ENCODE measurements around the gene PDE4D. TPM values are rescaled to one million over a fixed set of nuclear protein-coding genes. Genes with fewer than 3 reads are reported as not detected.

PDE4D gene
- total and polyA plus RNA-seq, 2 of the 4 experiments (the other 2 are of a cell fraction): 1.4 to 7.9 TPM

- no TSS peak for BruUV-seq (replicated peaks)
- no peak overlapping the region for H3K4me3 ChIP-seq (ENCODE audit: insufficient read depth, low read depth, low read length)
- H2AFZ ChIP-seq (replicated peaks; ENCODE audit: low read length, poor library complexity): no peak overlapping the region
- H3K56ac ChIP-seq (ENCODE audit: extremely low read depth, insufficient read depth, low read length): no peak overlapping the region
- H3K36me3 ChIP-seq (ENCODE audit: control insufficient read depth, insufficient read depth, low read length): no peaks in the 10 kb centered on the region
- no peak overlapping the region for H2BK5ac ChIP-seq (ENCODE audit: low read depth, low read length, poor library complexity, severe bottlenecking)
- H4K20me1 ChIP-seq (ENCODE audit: insufficient read depth, low read length): no peaks in the 10 kb centered on the region
- DNase-seq: no peak
- H3K4me1 ChIP-seq (ENCODE audit: control insufficient read depth, insufficient read depth, low read length): no peaks in the 10 kb centered on the region
- H3K79me1 ChIP-seq (ENCODE audit: low read depth in 1 of 2, low read length in 2 of 2): no peaks in the 10 kb centered on the region
- dilution Hi-C loops (cut with HindIII; ENCODE audit: low sequenced_read_pairs, unreplicated experiment): no loop called here
- H2AK5ac ChIP-seq (ENCODE audit: low read depth, low read length): no peak overlapping the region
- H3K27me3 ChIP-seq (ENCODE audit: control insufficient read depth, insufficient read depth, low read length): peaks cover 21% of the 10 kb centered on the region
- TF ChIP-seq NFE2L2 (IDR thresholded peaks at IDR 0.05; ENCODE audit: low read depth, low read length) (no peak), BHLHE40 (IDR thresholded peaks at IDR 0.05; ENCODE audit: low read depth, low read length) (no peak), CEBPB (IDR thresholded peaks at IDR 0.05; ENCODE audit: low read depth, low read length) (no peak), USF2 (IDR thresholded peaks at IDR 0.05; ENCODE audit: low read depth, low read length) (no peak), MXI1 (IDR thresholded peaks at IDR 0.05; ENCODE audit: borderline replicate concordance, low read depth, low read length) (no peak), MAFK (IDR thresholded peaks at IDR 0.05; ENCODE audit: low read depth, low read length) (no peak), ELK1 (IDR thresholded peaks at IDR 0.05; ENCODE audit: borderline replicate concordance, low read depth, low read length) (no peak), POLR2A (IDR thresholded peaks at IDR 0.05; ENCODE audit: low read depth, low read length) (no peak), CHD1 (IDR thresholded peaks at IDR 0.05; ENCODE audit: low read depth, low read length) (no peak), MAZ (IDR thresholded peaks at IDR 0.05; ENCODE audit: borderline replicate concordance, low read depth, low read length) (no peak), RAD21 (IDR thresholded peaks at IDR 0.05; ENCODE audit: low read length) (no peak), FOS (IDR thresholded peaks at IDR 0.05; ENCODE audit: low read depth, low read length) (no peak), SMC3 (IDR thresholded peaks at IDR 0.05; ENCODE audit: low read depth, low read length) (no peak), RCOR1 (IDR thresholded peaks at IDR 0.05; ENCODE audit: insufficient replicate concordance, low read length) (no peak), CTCF (conservative IDR thresholded peaks at IDR 0.05; ENCODE audit: low read depth, low read length) (no peak), RFX5 (IDR thresholded peaks at IDR 0.05; ENCODE audit: low read depth, low read length) (no peak)
- H3K9me1 ChIP-seq (ENCODE audit: insufficient read depth, low read length): no peaks in the 10 kb centered on the region
- no peak overlapping the region for H2BK15ac ChIP-seq (ENCODE audit: low read depth, low read length)
- H3K14ac ChIP-seq (replicated peaks; ENCODE audit: low read depth, low read length): no peak overlapping the region
- no peak overlapping the region for H3K23ac ChIP-seq (ENCODE audit: low read depth, low read length)
- H4K91ac ChIP-seq (ENCODE audit: insufficient read depth, low read depth, low read length): no peak overlapping the region
- no peak overlapping the region for H2BK20ac ChIP-seq (ENCODE audit: low read depth, low read length)
- POLR2A ChIA-PET (ENCODE audit: unreplicated experiment): no interaction called here
- in situ Hi-C loops (cut with MboI; ENCODE audit: low sequenced_read_pairs): no loop called here
- H3K4ac ChIP-seq (ENCODE audit: low read depth, low read length): no peak overlapping the region
- CTCF ChIA-PET: no interaction called here
- no peak overlapping the region for H3K9ac ChIP-seq (ENCODE audit: low read depth, low read length)
- no peak overlapping the region for H3K27ac ChIP-seq (ENCODE audit: insufficient read depth, low read length)
- H3K18ac ChIP-seq (ENCODE audit: low read depth, low read length): no peak overlapping the region
- H4K5ac ChIP-seq (ENCODE audit: low read depth, low read length): no peak overlapping the region
- H2AK9ac ChIP-seq (replicated peaks; ENCODE audit: low read depth, low read length, poor library complexity): no peak overlapping the region
- WGBS, 2 experiments (ENCODE audit: extremely low coverage in 2 of 2, insufficient read length in 1 of 2): no CpG with 5 or more reads among the region's 2 CpGs
- H3K4me2 ChIP-seq (ENCODE audit: low read depth, low read length): no peak overlapping the region
- ATAC-seq (ENCODE audit: low read depth): no peak
- H4K8ac ChIP-seq (ENCODE audit: low read depth in 2 of 2, low read length in 2 of 2): no peak overlapping the region
- H3K9me3 ChIP-seq (ENCODE audit: control insufficient read depth, insufficient read depth, low read length): no peaks in the 10 kb centered on the region
- no peak overlapping the region for H2BK120ac ChIP-seq (ENCODE audit: low read depth, low read length)
- intact Hi-C loops (cut with micrococcal nuclease): no loop called here
These were observed 130.0 kb downstream of the PDE4D start for GRCh38 chr5:59763541-59763940.

Measured in IMR-90 (cell line).